Measurements from ENCODE around the gene MED16. TPM values are rescaled to one million over a fixed set of nuclear protein-coding genes. Genes with fewer than 3 reads are reported as not detected.
A peak's percentile ranks its signal among the peaks of the same experiment; 100 is the strongest.

MED16 gene
- total and polyA plus RNA-seq, 2 of the 13 experiments (the other 11 are each of a cell fraction or from before 2014, with no cell fraction given) = 13.3 to 14.8 TPM

DNA sequence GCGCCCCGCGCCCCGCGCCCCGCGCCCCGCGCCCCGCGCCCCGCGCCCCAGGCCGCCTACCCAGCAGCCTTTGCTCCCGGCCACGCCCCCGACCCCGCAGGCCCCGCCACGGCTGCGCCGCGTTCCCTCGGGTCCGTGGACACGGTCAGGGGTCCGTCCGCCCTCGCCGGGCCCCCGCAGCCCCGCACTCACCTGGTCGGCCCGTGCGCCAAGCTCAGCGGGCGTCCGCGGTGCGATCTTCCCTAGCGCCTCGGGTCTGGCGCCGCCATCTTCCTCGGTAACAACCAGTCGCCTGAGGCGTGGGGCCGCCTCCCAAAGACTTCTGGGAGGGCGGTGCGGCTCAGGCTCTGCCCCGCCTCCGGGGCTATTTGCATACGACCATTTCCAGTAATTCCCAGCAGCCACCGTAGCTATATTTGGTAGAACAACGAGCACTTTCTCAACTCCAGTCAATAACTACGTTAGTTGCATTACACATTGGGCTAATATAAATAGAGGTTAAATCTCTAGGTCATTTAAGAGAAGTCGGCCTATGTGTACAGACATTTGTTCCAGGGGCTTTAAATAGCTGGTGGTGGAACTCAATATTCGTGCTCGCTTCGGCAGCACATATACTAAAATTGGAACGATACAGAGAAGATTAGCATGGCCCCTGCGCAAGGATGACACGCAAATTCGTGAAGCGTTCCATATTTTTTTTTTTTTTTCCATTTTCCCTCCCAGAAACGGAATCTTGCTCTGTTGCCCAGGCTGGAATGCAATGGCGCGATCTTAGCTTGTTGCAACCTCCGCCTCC lies at the start of gene MED16, which contains the start of gene RNU6-9 (continued):
- TF ChIP-seq, protein P1, sequence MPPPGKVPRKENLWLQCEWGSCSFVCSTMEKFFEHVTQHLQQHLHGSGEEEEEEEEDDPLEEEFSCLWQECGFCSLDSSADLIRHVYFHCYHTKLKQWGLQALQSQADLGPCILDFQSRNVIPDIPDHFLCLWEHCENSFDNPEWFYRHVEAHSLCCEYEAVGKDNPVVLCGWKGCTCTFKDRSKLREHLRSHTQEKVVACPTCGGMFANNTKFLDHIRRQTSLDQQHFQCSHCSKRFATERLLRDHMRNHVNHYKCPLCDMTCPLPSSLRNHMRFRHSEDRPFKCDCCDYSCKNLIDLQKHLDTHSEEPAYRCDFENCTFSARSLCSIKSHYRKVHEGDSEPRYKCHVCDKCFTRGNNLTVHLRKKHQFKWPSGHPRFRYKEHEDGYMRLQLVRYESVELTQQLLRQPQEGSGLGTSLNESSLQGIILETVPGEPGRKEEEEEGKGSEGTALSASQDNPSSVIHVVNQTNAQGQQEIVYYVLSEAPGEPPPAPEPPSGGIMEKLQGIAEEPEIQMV (CRISPR knock-in tag; IDR thresholded peaks at IDR 0.05; ENCODE audit: low read depth) = 0 out of 2 replicates have a peak, but pooled peaks have one; percentile 68
- TF ChIP-seq, protein P2, sequence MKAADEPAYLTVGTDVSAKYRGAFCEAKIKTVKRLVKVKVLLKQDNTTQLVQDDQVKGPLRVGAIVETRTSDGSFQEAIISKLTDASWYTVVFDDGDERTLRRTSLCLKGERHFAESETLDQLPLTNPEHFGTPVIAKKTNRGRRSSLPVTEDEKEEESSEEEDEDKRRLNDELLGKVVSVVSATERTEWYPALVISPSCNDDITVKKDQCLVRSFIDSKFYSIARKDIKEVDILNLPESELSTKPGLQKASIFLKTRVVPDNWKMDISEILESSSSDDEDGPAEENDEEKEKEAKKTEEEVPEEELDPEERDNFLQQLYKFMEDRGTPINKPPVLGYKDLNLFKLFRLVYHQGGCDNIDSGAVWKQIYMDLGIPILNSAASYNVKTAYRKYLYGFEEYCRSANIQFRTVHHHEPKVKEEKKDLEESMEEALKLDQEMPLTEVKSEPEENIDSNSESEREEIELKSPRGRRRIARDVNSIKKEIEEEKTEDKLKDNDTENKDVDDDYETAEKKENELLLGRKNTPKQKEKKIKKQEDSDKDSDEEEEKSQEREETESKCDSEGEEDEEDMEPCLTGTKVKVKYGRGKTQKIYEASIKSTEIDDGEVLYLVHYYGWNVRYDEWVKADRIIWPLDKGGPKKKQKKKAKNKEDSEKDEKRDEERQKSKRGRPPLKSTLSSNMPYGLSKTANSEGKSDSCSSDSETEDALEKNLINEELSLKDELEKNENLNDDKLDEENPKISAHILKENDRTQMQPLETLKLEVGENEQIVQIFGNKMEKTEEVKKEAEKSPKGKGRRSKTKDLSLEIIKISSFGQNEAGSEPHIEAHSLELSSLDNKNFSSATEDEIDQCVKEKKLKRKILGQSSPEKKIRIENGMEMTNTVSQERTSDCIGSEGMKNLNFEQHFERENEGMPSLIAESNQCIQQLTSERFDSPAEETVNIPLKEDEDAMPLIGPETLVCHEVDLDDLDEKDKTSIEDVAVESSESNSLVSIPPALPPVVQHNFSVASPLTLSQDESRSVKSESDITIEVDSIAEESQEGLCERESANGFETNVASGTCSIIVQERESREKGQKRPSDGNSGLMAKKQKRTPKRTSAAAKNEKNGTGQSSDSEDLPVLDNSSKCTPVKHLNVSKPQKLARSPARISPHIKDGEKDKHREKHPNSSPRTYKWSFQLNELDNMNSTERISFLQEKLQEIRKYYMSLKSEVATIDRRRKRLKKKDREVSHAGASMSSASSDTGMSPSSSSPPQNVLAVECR (CRISPR knock-in tag; IDR thresholded peaks at IDR 0.05; ENCODE audit: borderline replicate concordance) = peak; percentile 76; the same call in 1 of the 2 replicates
- no peak for TF ChIP-seq NBN (conservative IDR thresholded peaks at IDR 0.05)
- TF ChIP-seq RFXANK (CRISPR knock-in tag; IDR thresholded peaks at IDR 0.05) = no peak
- peak; percentile 53; the same call in 1 of the 2 replicates for TF ChIP-seq ZSCAN21 (CRISPR knock-in tag; IDR thresholded peaks at IDR 0.05; ENCODE audit: borderline replicate concordance)
- no peak for TF ChIP-seq FOXP1 (IDR thresholded peaks at IDR 0.05)
- TF ChIP-seq FOXP1 (CRISPR knock-in tag; IDR thresholded peaks at IDR 0.05) = no peak
- TF ChIP-seq, protein P3, sequence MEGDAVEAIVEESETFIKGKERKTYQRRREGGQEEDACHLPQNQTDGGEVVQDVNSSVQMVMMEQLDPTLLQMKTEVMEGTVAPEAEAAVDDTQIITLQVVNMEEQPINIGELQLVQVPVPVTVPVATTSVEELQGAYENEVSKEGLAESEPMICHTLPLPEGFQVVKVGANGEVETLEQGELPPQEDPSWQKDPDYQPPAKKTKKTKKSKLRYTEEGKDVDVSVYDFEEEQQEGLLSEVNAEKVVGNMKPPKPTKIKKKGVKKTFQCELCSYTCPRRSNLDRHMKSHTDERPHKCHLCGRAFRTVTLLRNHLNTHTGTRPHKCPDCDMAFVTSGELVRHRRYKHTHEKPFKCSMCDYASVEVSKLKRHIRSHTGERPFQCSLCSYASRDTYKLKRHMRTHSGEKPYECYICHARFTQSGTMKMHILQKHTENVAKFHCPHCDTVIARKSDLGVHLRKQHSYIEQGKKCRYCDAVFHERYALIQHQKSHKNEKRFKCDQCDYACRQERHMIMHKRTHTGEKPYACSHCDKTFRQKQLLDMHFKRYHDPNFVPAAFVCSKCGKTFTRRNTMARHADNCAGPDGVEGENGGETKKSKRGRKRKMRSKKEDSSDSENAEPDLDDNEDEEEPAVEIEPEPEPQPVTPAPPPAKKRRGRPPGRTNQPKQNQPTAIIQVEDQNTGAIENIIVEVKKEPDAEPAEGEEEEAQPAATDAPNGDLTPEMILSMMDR (CRISPR knock-in tag; IDR thresholded peaks at IDR 0.05) = no peak
- no peak for TF ChIP-seq MIER3 (CRISPR knock-in tag; IDR thresholded peaks at IDR 0.05; ENCODE audit: borderline replicate concordance)
- TF ChIP-seq, protein P4, sequence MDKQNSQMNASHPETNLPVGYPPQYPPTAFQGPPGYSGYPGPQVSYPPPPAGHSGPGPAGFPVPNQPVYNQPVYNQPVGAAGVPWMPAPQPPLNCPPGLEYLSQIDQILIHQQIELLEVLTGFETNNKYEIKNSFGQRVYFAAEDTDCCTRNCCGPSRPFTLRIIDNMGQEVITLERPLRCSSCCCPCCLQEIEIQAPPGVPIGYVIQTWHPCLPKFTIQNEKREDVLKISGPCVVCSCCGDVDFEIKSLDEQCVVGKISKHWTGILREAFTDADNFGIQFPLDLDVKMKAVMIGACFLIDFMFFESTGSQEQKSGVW (CRISPR knock-in tag; IDR thresholded peaks at IDR 0.05; ENCODE audit: borderline replicate concordance) = no peak
- TF ChIP-seq NFE2L2 (IDR thresholded peaks at IDR 0.05; ENCODE audit: low read length) = no peak
- no peak for TF ChIP-seq ZSCAN29 (CRISPR knock-in tag; conservative IDR thresholded peaks at IDR 0.05)
- no peak for TF ChIP-seq ZNF570 (CRISPR knock-in tag; IDR thresholded peaks at IDR 0.05; ENCODE audit: borderline replicate concordance)
- peak; percentile 25; the same call in 1 of the 2 replicates for TF ChIP-seq TBX2 (CRISPR knock-in tag; IDR thresholded peaks at IDR 0.05; ENCODE audit: borderline replicate concordance)
- TF ChIP-seq ZNF530 (CRISPR knock-in tag; IDR thresholded peaks at IDR 0.05; ENCODE audit: low read depth) = no peak
- TF ChIP-seq ZFX (CRISPR knock-in tag; IDR thresholded peaks at IDR 0.05; ENCODE audit: low read depth) = peak; percentile 97
- TF ChIP-seq CHCHD3 (CRISPR knock-in tag; IDR thresholded peaks at IDR 0.05) = no peak
- peak; percentile 78 to 84 for TF ChIP-seq POLR2A (IDR thresholded peaks at IDR 0.05; ENCODE audit: insufficient read depth in 1 of 2, low read depth in 2 of 2, low read length in 2 of 2)
